GM21381 (cell line): ENCODE data around the gene ZNF587.
A peak's percentile ranks its signal among the peaks of the same experiment; 100 is the strongest.
"Not testable (repeated sequence)": the region's sequence is repeated elsewhere in the genome, so short reads cannot be mapped to it uniquely, and the experiment has no call there.

Source experiments
- ATAC-seq: cut with Tn5 transposase; IDR thresholded peaks from one replicate; pipeline ENCODE4 v1.9.1; 2021; ENCODE audit warnings: mild to moderate bottlenecking, moderate library complexity; ENCODE audit not compliant: unreplicated experiment

Gene ZNF587

DNA sequence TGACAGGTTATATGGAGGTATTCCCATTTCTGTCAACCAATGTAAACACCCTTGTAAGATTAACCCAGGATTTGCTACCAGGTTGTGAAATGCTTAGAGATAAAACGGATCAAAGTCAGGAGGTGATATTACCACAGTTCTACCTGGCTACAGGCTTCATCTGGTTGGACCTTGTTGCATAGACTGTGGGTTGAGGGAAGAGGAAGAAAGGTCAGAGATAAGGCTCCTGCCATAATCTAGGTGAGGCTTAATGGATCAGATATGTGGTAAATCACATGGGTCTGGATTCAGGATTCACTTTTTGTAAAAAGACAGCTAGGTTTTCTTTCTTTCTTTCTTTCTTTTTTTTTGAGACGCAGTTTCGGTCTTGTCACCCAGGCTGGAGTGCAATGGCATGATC lies 28.2 kb upstream of the ZNF587 start:
- not testable (repeated sequence) for ATAC-seq

DNA sequence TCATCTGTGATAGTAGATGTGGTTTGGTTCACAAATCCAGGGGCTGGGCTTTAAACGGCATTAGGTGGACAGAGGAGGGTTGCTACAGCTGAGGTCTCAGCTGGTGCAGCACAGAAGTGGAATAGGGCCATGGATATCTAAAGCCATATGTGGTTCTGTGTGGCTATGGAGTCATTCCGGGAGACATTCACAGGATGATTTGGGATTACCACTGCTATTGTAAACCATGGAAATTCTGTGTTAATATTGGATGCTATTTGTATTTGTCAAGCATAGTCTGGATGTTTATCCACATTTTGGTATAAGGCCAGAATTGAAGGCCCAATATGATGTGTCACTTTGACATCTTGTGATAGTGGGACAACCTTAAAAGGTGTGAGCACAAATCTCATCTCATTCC lies 26.5 kb upstream of the ZNF587 start:
- not testable (repeated sequence) for ATAC-seq

DNA sequence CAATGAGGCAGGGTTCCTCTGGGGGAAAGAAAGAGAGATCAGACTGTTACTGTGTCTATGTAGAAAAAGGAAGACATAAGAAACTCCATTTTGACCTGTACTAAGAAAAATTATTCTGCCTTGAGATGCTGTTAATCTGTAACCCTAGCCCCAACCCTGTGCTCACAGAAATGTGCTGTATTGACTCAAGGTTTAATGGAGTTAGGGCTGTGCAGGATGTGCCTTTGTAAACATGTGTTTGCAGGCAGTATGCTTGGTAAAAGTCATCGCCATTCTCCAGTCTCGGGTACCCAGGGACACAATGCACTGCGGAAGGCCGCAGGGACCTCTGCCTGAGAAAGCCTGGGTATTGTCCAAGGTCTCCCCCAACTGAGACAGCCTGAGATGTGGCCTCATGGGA lies 26.1 kb upstream of the ZNF587 start:
- not testable (repeated sequence) for ATAC-seq

DNA sequence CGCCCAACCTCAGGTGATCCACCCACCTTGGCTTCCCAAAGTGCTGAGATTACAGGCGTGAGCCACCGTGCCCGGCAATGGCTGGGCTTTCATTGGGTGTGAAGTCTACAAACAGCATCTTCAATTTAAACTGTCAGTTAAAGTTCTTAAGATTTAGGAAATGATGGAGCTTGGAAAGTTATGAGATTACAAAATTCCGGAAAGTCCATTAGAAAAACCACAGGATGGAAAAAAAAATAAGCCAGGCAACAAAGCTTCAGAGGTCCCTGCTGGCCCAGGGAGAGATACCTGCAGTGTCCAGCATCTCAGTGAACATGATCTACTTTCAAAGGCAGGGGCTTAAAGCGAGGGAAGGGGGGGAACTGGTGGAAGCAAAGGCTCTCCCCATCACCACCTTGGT lies 24.1 kb upstream of the ZNF587 start:
- ATAC-seq = no peak

DNA sequence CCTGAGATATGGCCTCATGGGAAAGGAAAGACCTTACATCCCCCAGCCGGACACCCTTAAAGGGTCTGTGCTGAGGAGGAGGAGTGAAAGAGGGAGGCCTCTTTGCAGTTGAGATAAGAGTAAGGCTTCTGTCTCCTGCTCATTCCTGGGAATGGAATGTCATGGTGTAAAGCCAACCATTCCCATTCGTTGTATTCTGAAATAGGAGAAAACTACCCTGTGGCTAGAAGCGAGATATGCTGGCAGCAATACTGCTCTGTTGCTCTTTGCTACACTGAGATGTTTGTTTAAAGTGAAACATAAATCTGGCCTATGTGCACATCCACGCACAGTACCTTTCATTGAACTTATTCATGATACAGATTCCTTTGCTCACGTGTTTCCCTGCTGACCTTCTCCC lies 20.3 kb upstream of the ZNF587 start:
- no peak for ATAC-seq

DNA sequence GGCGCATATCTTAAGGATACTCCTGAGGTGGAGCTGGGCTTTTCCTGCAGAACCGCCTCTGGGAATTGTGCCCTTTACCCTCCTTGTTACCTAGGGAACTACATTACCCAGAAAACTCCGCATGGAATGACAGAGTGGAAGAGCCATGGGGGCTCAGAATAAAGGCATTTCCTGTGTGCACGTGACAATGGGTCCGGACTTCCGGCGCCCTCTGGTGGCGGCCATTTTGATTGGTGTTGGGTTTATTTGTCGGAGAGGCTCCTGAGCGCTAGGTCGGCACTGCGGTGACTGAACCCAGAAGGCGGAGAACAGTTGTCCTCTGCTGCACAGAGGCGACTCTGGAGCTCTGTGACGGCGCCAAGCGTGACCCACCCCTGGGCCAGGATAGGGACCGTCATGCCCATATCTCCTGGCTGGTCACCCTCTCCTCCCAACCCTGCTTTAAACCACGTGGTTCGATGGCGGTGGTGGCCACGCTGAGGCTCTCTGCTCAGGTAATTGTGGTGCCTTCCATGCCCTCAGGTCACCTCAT lies 19.5 kb upstream of the ZNF587 start, which contains the start of gene ZNF587B:
TSS of gene ZNF587B (plus strand) at position 229 of the 532 bp plus-strand sequence. CDS start at position 459, 230 bp downstream.
- ATAC-seq = no peak

DNA sequence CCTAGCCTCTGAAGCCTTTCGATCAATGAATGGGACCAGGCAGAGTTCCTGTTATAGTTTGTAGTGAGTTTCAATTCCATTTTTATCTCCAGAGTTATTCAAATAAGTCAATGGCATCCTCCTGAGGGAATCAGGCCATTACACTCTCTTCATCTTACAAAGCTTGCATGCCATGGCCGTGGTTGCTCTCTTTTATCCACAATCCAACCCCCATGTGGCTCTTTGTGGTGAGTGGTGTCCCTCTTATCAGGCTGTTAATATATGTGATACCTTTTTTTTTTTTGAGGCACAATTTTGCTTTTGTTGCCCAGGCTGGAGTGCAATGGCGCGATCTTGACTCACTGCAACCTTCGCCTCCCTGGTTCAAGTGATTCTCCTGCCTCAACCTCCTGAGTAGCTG lies 12.7 kb upstream of the ZNF587 start:
- ATAC-seq = not testable (repeated sequence)

DNA sequence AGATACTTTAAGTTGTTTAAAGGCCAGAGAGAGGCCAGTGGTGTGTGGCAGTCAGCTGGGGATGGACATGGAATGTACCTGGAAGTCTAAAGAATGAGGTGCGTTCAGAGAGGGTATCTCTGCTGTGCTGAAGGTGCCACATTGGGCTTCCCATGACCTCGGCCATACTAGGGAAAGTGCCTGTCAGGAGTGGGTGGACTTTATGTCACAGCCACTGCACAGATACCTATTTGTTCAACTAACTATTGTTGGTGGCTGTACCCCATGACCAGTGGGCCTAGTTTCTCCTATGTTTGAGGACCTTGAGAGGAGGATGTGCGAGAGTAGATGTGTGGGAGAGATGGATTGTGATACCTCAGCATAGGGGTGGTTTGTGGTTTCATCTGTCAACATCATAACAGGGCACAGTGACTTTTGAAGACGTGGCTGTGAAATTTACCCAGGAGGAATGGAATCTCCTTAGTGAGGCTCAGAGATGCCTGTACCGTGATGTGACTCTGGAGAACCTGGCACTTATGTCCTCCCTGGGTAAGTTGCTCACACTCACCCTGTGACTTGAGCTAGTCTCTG lies 11.0 kb upstream of the ZNF587 start:
- ATAC-seq = not testable (repeated sequence)

DNA sequence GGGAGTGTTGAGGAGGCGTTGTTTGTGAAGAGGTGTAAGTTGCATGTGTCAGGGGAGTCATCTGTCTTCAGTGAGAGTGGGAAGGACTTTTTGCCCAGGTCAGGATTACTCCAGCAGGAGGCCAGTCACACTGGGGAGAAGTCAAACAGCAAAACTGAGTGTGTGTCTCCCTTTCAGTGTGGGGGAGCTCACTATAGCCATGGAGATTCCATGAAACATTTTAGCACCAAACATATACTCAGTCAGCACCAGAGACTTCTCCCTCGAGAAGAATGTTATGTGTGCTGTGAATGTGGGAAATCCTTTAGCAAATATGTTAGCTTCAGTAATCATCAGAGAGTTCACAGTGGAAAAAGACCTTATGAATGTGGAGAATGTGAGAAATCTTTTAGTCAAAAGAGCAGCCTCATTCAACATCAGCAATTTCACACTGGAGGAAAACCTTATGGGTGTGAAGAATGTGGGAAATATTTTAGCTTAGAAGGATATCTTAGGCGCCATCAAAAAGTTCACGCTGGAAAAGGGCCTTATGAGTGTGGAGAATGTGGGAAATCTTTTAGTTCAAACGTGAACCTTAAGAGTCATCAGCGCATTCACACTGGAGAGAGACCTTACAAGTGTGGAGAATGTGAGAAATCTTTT lies 8.4 kb upstream of the ZNF587 start:
- no peak for ATAC-seq

DNA sequence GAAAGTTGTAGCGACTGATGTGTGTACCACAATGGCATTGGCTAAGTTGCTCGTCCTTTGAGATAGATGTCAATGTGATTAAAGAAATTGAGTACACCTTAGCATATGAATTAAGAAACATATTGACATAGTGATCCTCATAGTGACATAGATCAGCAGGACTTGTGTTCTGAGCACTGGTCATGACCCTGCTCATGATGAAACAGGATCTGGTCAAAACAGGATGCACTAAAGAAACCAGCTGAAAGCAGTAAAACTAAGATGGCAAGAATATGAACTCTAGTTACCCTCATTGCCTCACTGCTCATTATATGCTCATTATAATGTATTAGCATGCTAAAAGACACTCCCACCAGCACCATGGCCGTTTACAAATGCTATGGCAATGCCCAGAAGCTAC lies 2.5 kb upstream of the ZNF587 start:
- not testable (repeated sequence) for ATAC-seq

DNA sequence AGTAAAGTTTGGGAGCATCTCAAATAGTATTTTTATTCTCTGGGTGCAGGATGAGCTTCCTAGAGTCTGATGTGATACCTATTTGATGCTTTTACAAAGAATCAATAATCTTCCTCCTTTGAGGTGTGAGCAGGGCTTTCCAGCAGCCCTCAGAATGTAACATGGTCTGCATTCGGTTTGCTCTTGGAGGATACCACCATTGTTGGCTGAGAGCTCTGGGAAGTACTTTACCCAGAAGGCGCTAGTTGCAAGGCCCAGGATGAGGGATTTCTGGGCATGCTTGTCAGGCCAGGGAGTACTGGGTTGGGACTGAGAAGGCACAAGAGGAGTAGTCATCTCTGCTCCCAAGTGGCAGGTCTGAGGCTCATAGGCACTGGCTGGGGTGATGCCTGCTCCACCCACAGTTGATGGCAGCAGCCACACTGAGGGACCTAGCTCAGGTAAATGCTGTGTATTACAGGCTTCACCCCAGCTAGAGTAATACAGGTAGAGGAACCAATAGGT lies 445 bp upstream of the ZNF587 start:
- peak; percentile 29 for ATAC-seq

DNA sequence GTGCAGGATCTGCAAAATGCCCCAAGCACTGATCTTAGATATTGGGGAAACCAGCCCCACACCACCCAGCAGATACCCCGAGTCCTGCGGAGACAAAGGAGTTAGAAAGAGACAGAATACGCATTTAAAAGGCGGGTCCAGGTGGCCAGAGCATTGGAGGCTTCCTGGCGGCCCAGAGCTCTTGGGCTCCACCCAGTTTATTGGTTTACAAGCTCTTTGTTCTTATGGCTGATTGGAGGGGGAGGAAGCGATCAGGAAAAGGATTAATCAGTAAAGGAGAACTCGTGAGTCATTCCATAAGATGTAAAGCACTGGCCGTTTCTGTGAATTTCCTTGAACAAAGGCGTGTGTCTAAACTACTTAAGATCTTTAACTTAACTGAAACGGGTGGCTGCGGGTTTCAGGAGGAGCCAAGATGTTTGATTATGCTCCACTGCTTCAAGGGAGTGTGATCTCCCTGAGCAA lies 926 bp downstream of the ZNF587 start:
- ATAC-seq = no peak

DNA sequence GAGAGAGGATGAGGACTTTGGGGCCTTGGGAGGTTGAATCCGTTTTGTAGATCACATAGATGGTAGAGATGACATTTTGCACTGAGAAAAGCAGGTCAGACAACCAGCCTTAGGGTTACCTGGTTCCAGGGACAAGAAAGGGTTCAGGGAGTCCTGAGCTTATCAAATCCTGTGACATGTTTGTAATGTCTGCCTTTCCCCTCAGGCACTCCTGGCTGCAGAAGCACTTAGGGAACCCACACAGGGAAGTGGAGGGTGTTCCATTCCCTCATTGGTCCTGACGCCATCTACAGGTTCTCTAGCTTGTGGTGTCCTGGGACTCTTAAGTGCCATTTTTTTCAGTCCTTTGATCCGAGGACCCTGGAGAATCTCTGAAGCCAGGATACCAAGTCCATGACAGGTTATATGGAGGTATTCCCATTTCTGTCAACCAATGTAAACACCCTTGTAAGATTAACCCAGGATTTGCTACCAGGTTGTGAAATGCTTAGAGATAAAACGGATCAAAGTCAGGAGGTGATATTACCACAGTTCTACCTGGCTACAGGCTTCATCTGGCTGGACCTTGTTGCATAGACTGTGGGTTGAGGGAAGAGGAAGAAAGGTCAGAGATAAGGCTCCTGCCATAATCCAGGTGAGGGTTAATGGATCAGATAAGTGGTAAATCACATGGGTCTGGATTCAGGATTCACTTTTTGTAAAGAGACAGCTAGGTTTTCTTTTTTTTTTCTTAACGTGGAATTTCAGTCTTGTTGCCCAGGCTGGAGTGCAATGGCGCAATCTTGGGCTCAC lies 2.3 kb downstream of the ZNF587 start:
- ATAC-seq = not testable (repeated sequence)

DNA sequence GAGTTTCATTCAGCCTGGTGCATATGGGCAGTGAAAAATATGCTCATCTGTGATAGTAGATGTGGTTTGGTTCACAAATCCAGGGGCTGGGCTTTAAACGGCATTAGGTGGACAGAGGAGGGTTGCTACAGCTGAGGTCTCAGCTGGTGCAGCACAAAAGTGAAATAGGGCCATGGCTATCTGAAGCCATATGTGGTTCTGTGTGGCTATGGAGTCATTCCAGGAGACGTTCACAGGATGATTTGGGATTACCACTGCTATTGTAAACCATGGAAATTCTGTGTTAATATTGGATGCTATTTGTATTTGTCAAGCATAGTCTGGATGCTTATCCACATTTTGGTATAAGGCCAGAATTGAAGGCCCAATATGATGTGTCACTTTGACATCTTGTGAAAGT lies 4.5 kb downstream of the ZNF587 start:
- ATAC-seq = not testable (repeated sequence)

DNA sequence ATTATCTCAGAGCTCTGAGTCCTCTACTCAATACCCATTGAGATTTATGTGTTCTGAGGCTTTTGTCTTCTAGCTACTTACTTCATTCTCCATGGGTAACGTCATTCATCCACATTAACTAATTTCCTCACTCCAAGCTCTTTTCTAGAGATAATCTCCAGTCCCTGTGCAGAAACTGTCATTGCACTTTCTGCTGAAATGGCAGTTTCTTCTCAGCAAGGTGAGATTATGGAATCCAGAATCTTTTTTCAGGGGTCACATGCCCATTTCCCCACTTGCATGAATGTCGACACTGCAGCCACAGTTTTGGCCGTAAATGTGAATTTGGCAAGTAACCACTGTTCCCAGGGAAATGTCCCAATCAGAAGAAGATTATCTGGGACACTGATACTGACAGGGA lies 12.7 kb downstream of the ZNF587 start:
- not testable (repeated sequence) for ATAC-seq

DNA sequence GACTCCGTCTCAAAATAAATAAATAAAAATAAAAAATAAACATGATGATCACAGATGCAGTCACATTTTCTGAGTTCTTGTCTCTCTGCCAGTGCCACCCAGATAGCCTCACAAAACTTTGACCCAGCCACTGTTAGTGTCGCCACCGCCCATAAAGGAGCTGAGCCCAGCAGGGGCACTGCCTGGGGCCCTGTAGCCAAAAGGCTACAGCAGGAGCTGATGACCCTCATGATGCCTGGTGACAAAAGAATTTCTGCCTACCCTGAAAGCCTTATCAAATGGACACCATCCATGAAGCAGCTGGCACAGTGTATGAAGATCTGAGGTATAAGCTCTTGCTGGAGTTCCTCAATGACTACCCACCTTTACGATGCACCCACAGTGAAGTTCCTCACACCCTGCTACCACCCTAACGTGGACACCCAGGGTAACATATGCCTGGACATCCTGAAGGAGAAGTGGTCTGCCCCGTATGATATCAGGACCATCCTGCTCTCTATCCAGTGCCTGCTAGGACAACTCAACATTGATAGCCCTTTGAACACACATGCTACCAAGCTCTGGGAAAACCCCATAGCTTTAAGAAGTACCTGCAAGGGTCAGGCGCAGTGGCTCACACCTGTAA lies 18.3 kb downstream of the ZNF587 start:
- ATAC-seq = no peak

DNA sequence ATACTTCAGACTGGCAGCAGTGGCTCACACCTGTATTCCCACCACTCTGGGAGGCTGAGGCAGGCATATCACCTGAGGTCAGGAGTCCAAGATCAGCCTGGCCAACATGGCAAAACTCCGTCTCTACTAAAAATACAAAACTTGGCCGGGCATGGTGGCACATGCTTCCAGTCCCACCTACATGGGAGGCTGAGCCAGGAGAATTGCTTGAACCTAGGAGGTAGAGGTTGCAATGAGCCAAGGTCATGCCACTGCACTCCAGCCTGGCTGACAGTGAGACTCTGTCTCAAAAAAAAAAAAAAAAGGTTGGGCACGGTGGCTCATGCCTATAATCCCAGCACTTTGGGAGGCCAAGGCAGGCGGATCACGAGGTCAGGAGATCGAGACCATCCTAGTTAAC lies 20.0 kb downstream of the ZNF587 start:
- ATAC-seq = not testable (repeated sequence)

DNA sequence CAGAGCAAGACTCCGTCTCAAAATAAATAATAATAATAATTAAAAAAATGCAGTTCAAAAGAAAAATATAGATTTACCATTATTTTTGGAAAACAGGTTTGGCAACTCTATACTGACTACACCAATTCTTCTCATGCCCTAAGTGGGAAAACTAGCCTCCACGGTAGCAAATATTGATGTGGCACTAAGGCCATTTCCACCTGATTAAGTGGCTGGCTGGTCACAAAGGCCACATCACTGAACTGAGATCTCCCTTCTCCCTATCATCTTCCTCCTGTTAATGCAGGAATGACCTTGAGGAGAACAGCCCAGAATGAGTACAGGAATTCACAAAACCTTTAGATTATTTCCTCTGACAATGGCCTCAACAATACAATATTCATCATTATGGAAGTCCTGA lies 20.6 kb downstream of the ZNF587 start:
- ATAC-seq = no peak

DNA sequence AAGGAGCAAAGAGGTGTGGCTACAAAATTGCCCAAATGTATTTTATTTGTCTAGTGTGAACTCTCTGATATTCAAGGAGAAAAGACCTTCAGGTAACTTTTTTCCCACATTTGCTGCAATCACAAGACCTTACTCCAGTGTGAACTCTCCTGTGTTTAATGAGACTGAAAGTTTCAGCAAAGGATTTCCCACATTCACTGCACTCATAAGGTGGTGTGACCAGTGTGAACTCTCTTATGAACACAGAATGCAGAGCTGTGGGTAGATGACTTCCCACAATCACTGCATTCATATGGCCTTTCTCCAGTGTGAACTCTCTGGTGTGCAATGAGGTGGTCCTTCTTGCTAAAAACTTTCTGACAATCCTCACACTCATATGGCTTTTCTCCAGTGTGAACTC lies 22.8 kb downstream of the ZNF587 start:
- ATAC-seq = no peak

DNA sequence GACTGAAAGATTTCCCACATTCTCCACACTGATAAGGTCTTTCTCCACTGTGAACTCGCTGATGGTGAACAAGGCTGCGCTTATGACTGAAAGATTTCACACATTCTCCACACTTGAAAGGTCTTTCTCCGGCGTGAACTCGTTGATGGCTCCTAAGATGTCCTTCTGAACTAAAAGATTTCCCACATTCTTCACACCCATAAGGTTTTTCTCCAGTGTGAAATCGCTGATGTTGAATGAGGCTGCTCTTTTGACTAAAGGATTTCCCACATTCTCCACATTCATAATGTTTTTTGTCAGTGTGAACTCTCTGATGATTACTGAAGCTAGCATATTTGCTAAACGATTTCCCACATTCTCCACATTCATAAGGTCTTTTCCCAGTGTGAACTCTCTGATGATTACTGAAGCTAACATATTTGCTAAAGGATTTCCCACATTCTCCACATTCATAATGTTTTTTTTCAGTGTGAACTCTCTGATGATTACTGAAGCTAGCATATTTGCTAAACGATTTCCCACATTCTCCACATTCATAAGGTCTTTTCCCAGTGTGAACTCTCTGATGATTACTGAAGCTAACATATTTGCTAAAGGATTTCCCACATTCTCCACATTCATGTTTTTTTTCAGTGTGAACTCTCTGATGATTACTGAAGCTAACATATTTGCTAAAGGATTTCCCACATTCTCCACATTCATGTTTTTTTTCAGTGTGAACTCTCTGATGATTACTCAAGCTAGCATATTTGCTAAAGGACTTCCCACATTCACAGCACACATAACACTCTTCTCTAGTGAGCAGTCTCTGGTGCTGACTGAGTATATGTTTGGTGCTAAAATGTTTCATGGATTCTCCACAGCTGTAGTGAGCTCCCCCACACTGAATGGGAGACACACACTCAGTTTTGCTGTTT lies 24.5 kb downstream of the ZNF587 start:
- ATAC-seq = not testable (repeated sequence)
